Choroid plexus epithelial cell (primary cell): ENCODE results near the gene ARHGAP23.

ENCODE experiments used
- DNase-seq: peaks from one replicate; pipeline ENCODE4 v3.0.0-alpha.2; 2010; ENCODE audit warnings: low read depth
- H3K4me3 ChIP-seq: 2 replicates; pipeline ENCODE4 v1.5.1; 2011; ENCODE audit warnings: low read depth, mild to moderate bottlenecking, control low read depth, low read length, moderate library complexity
- CTCF ChIP-seq: conservative IDR thresholded peaks from 2 replicates; pipeline ENCODE4 v1.5.1; 2011; ENCODE audit warnings: low read depth, mild to moderate bottlenecking, control low read depth, inconsistent platforms, low read length, moderate library complexity

The ARHGAP23 gene

GRCh38 chr17:38556239-38556638, 128.0 kb downstream of the ARHGAP23 start:
- no peak for TF ChIP-seq CTCF
- no peak for DNase-seq
- H3K4me3 ChIP-seq: no peak overlapping the region

GRCh38 chr17:38557396-38557795, 129.1 kb downstream of the ARHGAP23 start:
- no peak for TF ChIP-seq CTCF
- no peak overlapping the region for H3K4me3 ChIP-seq
- no peak for DNase-seq

GRCh38 chr17:38557836-38558727, 129.8 kb downstream of the ARHGAP23 start:
- peak; percentile 89 for TF ChIP-seq CTCF
- peak; percentile 94 for DNase-seq
- H3K4me3 ChIP-seq: peak overlapping the region; percentile 41

- DNase-seq: no peak
- H3K4me3 ChIP-seq: no peak overlapping the region
- TF ChIP-seq CTCF: no peak
Observed at GRCh38 chr17:38558728-38559050, 130.4 kb downstream of the ARHGAP23 start.

- TF ChIP-seq CTCF: no peak
- no peak overlapping the region for H3K4me3 ChIP-seq
- peak; percentile 63 for DNase-seq
Observed at GRCh38 chr17:38559051-38559879, 131.0 kb downstream of the ARHGAP23 start.

- TF ChIP-seq CTCF: no peak
- H3K4me3 ChIP-seq: no peak overlapping the region
- DNase-seq: no peak
Observed at GRCh38 chr17:38559880-38560230, 131.6 kb downstream of the ARHGAP23 start.
